GM23248 (cell line): ENCODE results near the gene LTK.

Source experiments
- EZH2 ChIP-seq: fragments of 200-600 bp; sonication (generic); IDR thresholded peaks from 2 replicates; pipeline ENCODE4 v1.6.1; 2018; ENCODE audit warnings: antibody characterized with exemption, mild to moderate bottlenecking; ENCODE audit not compliant: insufficient read depth, poor library complexity, severe bottlenecking
- EZH2phosphoT487 ChIP-seq: fragments of 200-600 bp; sonication (generic); IDR thresholded peaks from 2 replicates; pipeline ENCODE4 v1.6.1; 2018; ENCODE audit warnings: antibody characterized with exemption, moderate library complexity, mild to moderate bottlenecking, low read depth; ENCODE audit not compliant: insufficient read depth

- TF ChIP-seq EZH2 = no peak
- TF ChIP-seq EZH2phosphoT487 = no peak
These were observed 30.1 kb downstream of the LTK start for GRCh38 chr15:41483519-41483918.
